NCI-H2029 treated with DMSO at 0.1 percent for 48 hours (cell line): ENCODE measurements around the gene EYS.

Experiments
- DNase-seq: peaks from one replicate; lab custom pipeline; 2025; lab: John Stamatoyannopoulos, UW

Gene EYS

DNA sequence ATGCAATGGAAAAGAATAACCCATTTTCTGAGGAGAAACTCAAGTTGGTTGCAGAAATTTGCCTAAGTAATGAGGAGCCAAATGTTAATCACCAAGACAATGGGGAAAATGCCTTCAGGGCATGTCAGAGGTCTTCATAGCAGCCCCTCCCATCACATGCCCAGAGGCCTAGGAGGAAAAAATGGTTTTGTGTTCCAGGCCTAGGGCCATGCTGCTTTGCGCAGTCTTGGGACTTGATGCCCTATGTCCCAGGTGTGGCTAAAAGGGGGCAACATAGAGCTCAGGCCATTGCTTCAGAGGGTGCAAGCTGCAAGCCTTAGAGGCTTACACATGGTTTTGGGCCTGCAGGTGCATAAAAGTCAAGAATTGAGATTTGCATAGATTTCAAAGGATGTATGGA lies 485.9 kb downstream of the EYS start:
- DNase-seq, result no peak

DNA sequence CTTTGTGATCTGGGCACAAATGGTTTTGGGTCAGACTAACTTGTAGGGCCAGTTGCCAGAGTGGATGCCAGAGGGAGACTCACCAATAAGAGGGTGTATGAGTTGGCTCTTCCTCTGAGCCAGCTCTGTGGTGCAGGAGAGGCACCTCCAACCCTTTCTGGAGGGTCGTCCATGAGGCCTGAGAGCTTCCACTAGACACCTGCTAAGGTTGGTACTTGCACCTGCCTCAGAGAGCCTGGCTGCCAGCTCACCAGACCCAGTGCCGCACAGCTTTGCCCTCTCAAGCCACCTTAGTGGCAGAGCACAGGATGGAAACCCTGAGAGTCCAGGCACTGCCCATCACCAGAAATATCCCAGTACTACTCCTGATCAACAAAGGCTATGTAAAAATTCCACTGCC lies 504.3 kb downstream of the EYS start:
- no peak for DNase-seq

DNA sequence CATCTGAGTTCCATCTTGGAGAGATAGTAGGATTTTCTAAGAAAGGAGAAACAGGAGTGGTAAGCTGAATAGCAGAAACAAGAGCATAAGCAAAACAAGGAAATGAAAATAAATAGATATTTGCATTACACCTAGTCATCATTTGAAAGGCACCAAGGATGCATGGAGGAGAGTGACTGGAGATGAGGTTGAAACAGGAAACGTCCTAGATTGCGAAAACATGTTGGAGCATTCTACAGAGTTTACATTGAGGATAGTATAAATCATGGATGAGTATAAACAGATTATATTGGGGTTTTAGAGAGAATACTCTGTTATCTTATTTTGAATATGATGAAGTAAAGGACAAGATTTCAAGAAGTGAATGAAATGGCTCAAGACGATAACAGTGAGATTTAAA lies 507.3 kb downstream of the EYS start:
- DNase-seq, result no peak

DNA sequence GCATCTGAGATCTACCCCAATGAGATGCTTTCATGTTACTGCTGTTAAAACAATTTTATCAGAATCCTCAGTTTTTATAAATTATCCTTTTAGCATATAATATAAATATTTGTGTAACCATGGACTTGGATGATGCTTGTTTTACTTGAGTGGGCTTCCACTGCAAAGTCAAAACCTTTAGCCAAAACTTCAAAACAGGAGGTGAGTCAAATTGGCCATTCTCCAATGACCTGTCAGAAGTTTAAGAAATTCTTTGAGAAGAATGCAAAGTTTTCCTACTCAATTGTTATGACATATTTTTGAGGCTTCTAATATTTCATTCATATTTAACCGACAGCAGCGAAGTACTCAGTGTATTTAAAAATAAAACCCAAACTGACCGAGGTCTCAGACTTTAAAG lies 507.9 kb downstream of the EYS start:
- no peak for DNase-seq

DNA sequence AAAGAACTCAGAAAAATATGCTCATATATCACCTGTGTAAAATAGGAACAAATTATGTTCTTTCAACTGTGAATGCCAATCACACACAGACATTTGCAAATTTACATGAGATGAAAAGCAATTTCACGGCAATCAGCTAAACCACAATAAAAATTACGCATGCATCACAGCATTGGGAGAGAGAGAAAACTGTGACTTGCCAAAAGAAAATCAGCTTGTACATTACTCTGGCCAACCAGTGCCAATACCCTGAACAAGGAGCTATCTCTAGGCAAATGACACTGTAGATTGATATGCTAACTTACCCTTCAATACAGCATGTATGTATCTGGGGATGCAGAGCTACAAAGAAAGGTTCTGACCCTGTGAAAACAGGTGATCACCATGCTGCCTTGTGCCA lies 515.6 kb downstream of the EYS start:
- DNase-seq, result no peak

DNA sequence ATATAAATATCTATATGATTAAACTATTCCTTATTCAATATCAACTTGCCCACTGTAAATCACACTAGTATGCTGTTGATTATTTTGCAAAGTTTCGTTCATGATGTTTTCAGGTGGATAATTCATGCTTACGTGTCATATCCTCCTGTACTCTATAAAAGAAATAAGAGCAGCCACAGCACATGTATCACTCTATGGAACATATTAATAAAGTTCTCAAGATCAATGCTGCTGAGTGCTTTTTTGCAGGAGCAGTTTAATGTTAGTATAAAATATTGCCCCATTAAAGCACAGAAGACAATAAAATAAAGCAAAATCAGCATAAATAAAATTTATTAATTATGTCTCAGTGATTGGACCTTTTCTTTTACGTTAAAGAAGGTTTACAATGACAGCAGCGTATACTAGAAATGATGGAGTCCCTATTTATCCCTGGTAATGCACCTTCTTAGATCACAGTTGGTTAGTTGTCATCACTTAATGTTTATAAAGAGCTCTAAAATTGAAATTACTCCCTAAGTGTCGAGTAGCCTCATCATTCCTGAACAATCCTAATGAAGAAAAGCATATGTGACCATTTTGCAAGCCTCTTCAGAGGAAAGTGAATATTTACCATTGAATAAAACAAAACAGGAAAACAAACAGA lies 517.7 kb downstream of the EYS start:
- DNase-seq, result no peak

DNA sequence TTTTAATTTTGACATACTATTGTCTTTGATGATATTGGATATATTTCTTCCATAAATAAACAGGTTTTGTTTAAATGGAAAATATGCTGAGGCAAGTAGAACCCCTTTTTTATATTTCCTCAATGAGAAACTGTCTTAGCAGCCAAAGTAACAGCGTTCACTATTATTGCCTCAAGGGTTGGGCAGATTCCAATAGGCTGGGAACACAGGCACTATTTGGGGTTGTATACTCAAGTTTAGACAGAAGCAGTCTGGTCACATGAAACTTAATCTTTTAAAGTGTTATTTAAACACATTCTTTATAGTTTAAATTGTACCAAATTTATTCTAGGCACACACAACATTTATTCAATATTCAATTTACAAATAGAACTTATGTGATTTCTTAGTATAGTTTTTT lies 520.2 kb downstream of the EYS start:
- no peak for DNase-seq

DNA sequence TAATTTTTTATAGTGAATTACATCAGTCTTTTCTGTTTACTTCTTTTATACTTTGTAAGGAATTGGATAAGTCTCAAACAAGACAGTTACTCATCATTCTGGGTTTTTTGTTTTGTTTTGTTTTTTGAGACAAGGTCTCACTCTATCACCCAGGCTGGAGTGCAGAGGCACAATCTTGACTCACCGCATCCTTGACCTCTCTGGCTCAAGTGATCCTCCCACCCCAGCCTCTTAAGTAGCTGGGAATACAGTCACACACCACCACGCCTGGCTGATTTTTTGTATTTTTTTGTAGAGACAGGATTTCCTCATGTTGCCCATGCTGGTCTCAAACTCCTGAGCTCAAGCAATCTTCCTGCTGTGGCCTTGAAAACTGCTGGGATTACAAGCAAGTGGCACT lies 524.3 kb downstream of the EYS start:
- DNase-seq, result no peak

DNA sequence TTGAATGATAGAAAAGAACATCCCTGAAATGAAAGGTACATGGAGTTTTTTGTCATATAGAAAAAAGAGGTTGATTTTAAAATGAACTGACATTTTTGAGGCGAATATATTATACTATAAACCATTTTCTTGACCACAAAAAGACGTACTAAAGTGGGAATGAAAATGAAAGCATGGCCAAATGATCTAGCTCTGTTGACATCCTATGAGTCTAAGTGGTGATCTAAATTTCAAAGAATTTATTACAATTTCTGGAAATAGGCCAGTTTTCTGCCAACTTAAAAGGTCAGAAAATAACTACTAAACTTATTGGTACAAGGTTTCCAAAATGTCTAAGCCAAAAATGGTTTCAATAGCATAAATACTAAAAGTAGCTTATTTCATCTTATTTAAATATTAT lies 536.8 kb downstream of the EYS start:
- DNase-seq, result no peak

DNA sequence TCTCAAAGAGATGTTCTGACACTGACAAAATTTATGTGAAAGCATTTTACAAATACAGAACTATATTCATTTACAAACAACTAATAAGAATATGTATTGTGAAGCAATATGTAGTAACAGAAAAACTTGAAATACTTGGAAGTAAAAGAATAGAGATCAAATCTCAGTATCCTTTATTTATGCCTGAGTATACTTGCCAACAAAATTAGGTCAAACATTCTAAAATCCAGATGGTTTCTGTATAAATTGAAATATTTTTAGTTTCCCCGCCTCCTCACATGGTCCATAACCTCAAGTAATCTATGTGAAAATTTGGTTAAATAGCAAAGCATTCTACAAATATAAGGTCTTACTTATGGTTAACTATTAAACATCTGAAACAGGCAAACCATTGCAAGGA lies 545.4 kb downstream of the EYS start:
- no peak for DNase-seq

DNA sequence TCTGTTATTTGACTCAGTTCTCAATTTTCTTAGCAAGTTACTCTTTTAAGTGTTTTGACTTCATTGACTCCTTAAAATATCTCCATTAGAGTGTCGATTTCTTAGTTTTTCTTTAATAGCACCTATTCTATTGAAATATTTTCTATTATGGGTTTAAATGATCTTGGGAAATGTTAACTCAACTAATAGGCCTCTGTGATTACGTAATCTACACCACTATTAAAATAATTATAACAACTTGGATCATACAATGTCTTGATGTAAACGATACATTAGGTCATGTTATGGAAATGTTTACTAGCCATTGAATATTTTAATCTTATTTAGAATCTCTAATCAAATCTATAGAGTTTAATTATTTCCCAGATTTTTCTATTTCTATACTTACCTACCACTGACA lies 550.0 kb downstream of the EYS start:
- DNase-seq, result no peak

DNA sequence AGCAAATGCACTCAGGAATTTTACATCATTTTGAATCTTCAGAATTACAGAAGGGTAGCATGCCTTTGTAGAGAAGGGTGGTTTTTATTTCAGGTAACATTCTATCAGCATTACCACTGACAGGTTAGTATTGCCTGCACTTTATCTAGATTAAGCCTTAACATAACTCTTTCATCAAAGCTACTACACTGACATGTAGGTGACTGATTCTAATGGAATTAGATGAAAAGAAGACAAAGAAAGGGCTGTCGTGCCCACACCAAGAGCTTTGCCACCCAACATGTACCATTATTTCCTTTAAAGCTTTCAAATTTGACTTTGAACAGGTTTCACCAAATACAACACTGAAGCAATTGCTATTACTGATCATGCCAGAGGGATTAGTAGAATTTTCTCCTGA lies 551.9 kb downstream of the EYS start:
- DNase-seq, result no peak

DNA sequence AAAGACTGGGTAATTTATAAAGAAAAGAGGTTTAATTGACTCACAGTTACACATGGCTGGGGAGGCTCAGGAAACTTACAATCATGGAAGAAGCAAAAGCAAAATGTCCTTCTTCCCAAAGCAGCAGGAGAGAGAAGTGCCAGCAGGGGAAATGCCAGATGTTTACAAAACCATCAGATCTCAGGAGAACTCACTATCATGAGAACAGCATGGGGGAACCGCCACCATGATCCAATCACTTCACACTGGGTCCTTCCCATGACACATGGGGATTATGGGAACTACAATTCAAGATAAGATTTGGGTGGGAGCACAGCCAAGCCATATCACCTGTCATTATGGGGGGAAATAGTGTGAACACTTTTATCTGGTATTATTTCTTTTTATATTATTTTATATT lies 557.2 kb downstream of the EYS start:
- no peak for DNase-seq

DNA sequence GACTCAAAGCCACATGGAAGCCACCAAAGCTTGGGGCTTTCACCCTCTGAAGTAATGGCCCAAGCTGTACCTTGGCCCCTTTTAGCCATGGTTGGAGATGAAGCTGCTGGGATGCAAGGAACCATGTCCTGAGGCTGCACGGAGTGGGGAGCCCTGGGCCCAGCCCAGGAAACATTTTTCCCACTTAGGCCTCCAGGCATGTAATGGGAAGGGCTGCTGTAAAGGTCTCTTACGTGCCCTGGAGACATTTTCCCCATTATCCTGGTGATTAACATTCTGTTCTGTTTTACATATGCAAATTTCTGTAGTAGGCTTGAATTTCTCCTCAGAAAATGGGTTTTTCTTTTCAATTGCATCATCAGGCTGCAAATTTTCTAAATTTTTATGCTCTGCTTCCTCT lies 558.2 kb downstream of the EYS start:
- no peak for DNase-seq

DNA sequence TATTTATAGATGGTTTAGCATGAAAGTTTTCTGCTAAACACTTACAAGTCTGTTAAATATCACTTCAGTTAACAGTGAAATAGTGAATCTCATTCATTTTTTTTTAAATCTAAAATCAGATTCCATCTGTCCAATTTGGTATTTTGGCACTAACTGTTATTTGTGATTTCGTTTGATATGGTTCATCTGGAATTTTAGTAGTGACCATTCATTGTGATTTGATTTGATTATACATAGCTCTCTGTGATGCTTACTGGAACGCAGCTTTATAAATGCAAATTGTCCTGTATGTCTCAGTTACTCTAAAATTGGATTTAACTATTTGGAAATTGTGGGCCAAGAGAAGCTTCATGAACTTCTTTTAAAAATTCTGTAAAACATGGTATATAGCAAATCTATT lies 571.5 kb downstream of the EYS start:
- no peak for DNase-seq

DNA sequence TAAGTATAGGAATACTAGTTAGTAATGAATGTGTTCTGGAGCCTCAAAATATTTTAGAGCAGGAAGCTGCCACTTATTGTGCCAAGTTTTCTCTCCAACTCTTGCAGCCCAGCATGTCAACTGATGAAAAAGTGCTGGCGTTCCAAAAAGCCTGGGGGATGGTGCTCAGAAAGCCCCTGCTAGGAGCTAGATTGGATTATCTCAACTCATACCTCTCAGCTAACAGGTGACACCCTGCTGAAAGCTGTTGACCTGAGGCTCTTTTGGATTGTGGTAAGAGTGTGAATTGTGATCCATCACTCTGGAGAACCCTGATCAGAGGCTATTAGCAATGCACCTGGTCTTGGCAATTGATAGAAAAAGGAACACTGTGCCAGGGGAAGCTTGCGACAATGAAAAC lies 580.4 kb downstream of the EYS start:
- DNase-seq, result no peak

DNA sequence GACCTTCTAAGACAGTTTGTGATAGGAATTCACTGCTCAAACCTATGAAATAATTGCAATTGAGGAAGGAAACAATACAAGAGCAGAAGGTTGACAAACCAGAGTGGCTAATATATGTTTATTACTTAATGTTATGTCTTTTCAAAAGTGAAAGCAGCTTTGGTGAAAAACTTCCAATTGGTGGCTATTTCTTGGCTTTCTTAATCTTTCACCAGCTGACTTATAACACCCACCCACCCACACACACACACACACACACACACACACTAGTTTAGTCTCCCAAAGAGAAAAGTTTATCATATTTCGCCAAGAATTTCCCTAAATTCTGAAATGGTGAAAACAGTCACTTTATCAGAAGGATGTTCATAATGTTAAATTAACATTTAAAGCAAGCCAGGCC lies 583.5 kb downstream of the EYS start:
- DNase-seq, result no peak

DNA sequence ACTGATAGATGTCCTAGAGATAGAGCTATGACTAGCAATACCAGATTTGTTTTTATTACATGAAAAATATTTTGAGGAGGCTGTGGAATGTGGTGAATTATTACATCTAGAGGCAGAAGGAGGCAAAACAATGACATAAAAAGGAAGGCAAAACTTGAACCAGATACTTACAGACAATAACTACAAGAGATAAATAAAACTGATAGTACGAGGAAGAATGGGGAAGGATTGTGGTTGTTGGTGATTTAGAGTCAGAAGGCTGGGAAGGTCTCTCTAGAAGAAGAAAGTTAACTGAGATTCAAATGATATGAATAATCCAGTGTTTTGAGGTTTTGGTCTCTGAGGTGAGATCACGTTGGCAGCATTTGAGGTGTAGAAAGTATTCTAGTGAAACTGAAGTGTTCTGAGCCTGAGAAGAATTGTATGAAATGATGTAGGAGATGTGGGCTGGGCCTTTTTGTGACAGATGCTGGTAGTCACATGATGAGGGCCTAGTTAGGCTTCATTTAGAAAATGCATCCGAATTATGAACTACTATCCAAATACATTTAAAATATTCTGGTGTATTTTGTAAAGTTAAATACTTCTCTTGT lies 589.1 kb downstream of the EYS start:
- DNase-seq, result no peak

DNA sequence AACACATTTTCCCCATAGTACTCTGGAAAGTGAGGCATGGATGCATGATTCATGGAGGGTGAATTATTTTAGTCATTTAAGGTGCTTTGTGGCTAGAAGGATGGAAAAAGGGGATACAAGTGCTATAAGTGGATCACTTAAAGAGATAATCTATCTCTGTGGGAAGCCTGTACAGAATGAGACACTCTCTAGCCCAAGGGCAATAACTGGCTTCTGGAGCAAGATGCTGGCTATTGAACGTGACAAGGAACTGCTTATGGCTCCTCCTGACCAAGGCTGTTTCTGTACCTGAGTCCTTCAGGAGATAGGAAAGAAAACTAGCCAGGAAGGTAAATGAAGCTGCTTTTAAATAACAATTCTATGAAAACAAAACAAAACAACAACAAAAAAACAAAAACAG lies 590.7 kb downstream of the EYS start:
- no peak for DNase-seq

DNA sequence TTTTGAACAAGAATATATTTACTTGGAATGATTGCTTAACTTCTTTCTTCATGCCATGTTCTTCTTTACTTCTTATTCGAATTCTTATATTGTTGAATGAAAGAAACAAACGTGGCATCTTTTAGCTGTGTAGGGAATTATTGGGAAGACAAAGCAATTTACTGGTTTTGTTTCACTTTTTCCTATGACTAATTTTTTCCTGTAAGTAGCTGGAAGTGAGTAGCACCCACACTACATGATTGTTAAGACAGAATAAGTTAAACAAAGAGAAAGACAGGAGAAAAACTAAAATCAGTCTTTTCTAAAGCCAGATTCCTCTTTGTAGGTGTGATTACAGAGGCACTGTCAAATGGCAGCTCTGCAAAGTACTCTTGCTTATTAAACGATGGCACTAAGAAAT lies 593.4 kb downstream of the EYS start:
- no peak for DNase-seq

DNA sequence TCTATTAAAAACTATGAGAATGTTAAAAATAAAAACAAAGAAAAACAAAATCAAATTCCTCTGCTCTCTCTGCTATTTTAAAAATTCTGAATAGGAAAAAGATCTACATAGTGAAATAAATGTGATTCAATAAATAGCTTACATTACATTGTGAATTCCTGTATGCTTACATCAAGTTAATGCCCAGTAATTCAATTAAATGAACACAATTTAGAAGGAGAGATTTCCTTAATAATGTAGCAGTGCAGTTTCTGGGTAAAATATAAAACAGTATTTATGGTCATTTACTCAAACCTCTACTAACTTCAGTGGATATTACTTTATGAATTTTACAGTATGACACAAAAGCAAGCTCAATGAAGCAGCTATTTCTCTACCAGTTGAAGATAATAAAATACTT lies 594.6 kb downstream of the EYS start:
- no peak for DNase-seq

DNA sequence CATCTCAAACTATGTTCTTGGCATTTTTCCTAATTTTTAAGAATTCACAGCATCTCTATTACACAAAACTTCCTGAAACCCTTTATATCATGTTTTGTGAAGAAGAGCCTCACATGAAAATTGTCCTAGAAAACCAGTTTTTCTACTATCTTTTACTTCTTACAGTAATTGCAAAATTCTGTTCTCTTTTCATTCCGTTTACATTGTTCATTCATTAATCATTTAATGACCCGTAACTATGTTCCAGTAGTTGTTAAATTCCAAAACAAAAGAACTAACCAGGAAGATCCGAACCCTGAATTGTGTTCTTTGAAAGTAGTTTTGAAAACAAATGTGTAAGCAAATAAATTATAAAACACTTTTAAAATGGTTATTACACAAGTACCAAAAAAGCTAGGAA lies 597.0 kb downstream of the EYS start:
- DNase-seq, result no peak

DNA sequence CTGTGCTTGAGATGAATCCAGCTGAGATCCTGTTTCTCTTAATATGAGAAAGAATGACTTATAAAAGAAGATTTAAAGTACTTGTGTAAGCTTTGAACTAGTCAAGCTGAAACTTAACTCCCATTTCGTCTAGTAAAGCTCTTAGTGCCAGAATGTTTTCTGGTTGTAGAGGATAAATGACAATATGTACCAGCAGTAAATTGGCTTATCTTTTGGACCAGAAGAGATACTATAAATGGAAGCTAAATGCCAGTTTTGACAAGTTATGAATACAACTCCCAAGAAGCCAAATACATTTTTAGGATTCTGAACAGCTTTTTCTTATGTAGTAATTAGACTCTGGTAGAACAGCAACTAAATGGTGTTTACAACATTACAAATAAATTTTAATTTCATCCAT lies 608.7 kb downstream of the EYS start:
- no peak for DNase-seq

DNA sequence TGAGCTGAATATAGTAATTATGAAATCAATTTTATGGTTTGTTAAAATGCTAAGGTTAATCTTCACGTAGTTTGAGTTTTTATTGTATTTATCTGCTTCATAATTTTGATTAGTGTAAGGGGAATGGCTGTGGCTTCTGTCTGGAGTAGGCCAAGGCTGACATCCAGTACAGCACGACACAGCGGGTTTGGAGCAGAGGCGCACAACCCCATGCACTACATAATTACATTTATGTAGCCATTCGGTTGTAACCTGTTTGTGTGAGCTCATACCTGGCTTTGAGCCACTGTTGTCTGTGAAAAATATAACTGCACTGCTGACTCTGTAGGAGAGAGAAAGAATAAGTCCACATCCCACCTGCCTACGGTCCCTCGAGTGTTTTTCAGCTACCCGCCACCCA lies 615.5 kb downstream of the EYS start:
- DNase-seq, result no peak

DNA sequence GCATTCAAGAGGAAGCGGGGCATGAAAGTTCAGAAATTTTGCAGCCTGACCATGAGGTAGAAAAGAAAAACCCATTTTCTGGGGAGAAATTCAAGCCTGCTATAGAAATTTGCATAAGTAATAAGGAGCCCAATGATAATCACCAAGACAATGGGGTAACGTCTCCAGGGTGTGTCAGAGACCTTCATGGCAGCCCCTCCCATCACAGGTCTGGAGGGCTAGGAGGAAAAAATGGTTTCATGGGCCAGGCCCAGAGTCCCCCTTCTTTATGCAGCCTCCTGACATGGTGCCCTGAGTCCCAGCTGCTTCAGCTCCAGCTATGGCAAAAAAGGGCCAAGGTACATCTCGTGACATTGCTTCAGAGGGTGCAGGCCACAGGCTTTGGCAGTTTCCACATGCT lies 618.5 kb downstream of the EYS start:
- no peak for DNase-seq
